Stimulated activated CD4-positive, alpha-beta T cell treated with anti-CD3 and anti-CD28 coated beads, TNF-alpha, amount 100 ng/mL, for 4 hours (primary cell): ENCODE results near the gene SPINT1.
A peak's percentile ranks its signal among the peaks of the same experiment; 100 is the strongest.
"Not testable (repeated sequence)": the region's sequence is repeated elsewhere in the genome, so short reads cannot be mapped to it uniquely, and the experiment has no call there.

Experiments used
- DNase-seq, 3 experiments: peaks; one replicate each; pipeline ENCODE4 v3.0.0-alpha.2; 2020; ENCODE audit warnings: low read depth in 3 of 3

The SPINT1 gene

DNA sequence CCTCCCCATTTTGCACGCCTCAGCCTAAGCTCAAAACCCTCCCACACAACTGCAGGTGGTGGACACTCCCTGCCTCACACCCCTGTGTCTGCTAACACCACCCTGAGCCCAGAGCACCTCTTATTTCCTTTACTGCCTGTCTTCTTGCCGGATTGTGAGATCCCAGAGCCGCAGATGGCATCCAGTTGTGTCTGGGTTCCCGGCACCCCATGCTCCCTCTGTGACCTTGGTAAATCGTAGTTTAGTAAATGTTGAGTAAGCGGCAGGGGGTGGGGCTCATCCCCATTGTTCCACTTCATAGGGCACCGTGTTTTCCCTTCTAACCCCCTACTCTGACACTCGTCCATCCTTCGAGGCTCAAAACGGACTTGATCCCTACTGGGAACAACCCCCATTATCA is 14.9 kb downstream of the SPINT1 start:
- no peak for DNase-seq

- peak; percentile 59 to 76 (median 75) for DNase-seq
Observed at GRCh38 chr15:40859206-40859851, 15.5 kb downstream of the SPINT1 start.

GRCh38 chr15:40861147-40861546 is 17.3 kb downstream of the SPINT1 start:
- DNase-seq: not testable (repeated sequence)

DNA sequence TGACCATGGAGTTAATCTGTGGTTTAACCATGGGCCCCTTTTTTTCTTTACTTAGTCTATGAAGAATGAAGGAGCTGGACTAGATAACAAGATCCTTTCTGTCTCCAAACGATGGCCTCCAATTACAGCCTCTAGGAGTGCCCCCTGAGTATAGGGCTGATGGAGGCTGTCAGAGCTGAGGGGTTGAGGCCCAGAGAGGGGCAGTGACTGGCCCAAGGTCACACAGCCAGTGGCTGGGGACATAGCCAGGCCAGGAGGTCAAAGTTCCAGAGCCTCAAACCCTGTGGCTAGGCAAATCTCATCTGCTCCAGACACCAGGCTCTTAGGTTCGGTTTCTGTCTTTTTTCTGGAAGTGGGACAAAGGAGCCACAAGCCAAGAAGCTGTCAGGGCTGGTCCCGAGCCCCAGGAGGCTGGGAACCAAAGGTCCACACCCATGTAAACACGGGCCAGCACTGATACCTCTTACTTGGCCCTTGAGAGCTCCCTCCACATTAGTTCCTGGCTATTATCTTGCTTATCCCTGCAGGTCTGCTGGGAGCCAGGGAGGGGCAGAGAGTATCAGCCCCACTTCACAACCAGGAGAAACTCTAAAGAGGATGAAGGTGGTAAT is 19.9 kb downstream of the SPINT1 start:
- no peak for DNase-seq

- DNase-seq: no peak
Observed at GRCh38 chr15:40867199-40867598, 23.4 kb downstream of the SPINT1 start.

DNA sequence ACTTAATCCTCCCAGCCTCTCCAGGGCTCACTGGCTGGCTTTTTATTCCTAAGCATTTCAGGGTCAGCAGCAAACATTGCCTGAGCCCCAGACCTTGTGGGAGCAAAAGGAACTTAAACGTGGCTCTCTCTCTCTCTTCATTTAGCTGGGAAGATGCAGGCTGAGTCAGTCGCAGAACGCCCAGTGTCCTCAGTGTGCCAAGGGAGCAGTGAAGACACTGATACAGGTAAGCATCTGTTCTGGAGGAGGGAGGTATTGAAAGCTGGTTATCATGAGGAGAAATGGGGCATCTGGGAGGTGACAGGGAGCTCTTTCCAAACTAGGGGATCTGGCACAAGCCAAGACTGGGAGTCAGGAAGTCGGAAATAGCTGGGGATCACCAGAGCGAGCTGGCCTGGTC is 25.8 kb downstream of the SPINT1 start:
- no peak for DNase-seq

DNA sequence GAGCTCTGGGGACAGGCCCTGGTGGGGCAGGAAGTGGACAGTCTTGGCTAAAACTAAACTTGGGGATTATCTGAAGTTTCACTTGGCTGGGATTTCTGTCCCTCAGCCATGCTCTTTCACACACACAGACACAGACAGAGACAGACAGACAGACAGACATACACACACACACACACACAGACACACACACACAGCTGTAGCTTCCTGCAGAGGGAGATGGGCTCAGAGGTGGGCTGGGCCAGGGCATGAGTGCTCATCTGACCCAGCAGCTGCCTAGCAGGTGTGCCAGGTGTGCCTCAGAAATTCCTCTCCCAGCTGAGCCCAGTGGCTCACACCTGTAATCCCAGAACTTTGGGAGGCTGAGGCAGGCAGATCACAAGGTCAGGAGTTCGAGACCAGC is 26.9 kb downstream of the SPINT1 start:
- DNase-seq: no peak

DNA sequence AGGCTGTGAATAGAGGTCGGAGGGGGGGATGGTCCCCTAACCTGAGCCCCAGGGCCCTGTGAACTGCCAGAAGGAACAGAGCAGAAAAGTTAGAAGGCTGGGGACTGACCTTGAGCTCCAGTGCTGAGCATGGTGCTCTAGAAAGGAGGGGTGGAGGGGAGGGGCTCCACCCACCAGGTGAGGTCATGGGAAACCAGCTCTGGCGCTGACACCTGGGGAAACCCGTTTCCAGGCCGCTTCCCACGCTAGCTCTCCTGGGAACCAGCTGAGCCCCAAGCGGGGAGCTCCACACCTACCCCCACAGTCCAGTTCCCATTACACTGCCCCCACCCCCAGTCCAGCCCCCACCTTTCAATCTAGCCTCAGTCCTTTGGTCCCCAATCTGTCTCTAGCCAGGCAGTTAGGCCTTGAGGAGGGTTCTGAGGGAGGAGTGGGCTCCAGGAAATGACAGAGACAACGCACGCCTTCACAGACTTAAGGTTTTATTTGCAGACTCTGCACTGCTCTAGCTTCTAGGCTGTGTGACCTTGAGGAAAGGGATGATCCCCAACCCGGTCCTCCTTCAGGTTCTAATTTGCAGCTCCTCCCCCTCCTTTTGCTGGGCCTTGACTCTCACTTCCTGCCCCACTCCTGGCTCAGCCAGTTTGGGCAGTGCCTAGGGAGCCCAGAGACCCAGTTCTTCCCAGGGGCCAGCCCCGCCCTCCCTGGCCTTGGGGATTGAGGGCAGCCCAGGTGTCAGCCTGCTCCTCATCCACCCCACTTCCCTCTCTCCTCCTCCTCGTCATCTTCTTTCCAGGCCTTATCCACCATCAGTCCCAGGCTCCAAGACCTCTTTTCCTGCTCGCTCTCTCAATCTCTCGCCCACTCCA is 28.1 kb downstream of the SPINT1 start:
- DNase-seq: peak in 1 of 3 experiments; percentile 27

- DNase-seq: no peak
Observed at GRCh38 chr15:40872791-40873693, 29.2 kb downstream of the SPINT1 start.

- DNase-seq: peak in 2 of 3 experiments; percentile 36 to 37
Observed at GRCh38 chr15:40873694-40874561, 30.1 kb downstream of the SPINT1 start, which contains the start of gene RHOV. TSS of gene RHOV (minus strand) at chr15:40874234. CDS start at chr15:40874139, 95 bp downstream.

DNA sequence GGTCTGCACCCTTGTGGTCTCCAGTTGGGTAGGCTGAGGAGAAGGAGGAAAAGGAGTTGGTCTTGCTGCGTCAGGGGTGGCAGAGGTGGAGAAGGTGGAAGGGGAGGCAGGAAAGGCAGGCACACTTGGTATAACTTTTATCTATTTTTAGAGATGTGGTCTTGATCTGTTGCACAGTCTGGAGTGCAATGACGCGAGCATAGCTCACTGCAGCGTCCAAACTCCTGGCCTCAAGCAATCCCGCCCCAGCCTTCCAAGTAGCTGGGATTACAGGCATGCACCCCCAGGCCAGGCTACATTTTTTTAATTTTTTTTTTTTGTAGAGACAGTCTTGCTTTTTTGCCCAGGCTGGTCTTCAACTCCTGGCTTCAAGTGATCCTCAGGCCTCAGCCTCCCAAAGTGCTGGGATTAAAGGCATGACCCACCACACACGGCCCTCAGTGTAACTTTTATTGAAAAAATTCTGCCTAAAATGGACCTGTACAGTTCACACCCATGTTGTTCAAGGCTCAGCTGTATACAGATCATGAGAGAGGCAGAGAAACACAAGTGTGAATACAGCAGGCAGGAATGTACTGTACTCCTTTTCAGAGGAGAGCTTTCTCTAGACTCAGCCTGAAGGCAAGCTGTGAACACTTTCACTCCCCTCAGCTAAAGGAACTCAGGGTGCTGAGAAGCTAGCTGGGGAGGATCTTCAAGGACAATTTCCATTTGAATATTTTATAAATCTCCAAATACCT is 32.3 kb downstream of the SPINT1 start:
- no peak for DNase-seq

GRCh38 chr15:40877694-40878093 is 33.8 kb downstream of the SPINT1 start:
- no peak for DNase-seq

GRCh38 chr15:40878785-40879184 is 34.9 kb downstream of the SPINT1 start:
- DNase-seq: no peak

GRCh38 chr15:40879609-40880008 is 35.8 kb downstream of the SPINT1 start:
- no peak for DNase-seq

GRCh38 chr15:40881351-40881750 is 37.5 kb downstream of the SPINT1 start:
- no peak for DNase-seq

GRCh38 chr15:40886586-40886985 is 42.7 kb downstream of the SPINT1 start:
- no peak for DNase-seq

GRCh38 chr15:40889112-40889511 is 45.3 kb downstream of the SPINT1 start:
- no peak for DNase-seq

- DNase-seq: no peak
Observed at GRCh38 chr15:40891138-40891537, 47.3 kb downstream of the SPINT1 start.

- DNase-seq: no peak
Observed at GRCh38 chr15:40891810-40892446, 48.1 kb downstream of the SPINT1 start.
